ENCODE results near the gene IER5L. TPM values are rescaled to one million over a fixed set of nuclear protein-coding genes. Genes with fewer than 3 reads are reported as not detected.

Gene IER5L
- total RNA-seq, 2 donors from 2014 or later, result 6.8 to 8.1 TPM

GRCh38 chr9:129145316-129145715, 32.7 kb downstream of the IER5L start:
- Histone ChIP-seq H3K9me3 (ENCODE audit: control insufficient read depth, low read length) (no peaks in the 10 kb centered on the region), H3K27ac (ENCODE audit: low read depth, low read length) (peak overlapping the region; percentile 91), H3K27me3 (ENCODE audit: control insufficient read depth, insufficient read depth, low read length, poor library complexity, severe bottlenecking) (no peaks in the 10 kb centered on the region), H3K36me3 (ENCODE audit: control insufficient read depth, insufficient read depth, low read length) (peaks cover 51% of the 10 kb centered on the region), H3K9ac (ENCODE audit: extremely low read depth, low read length, poor library complexity, severe bottlenecking) (no peak overlapping the region), H3K4me3 (ENCODE audit: low read length) (no peak overlapping the region), H3K4me1 (ENCODE audit: control insufficient read depth, insufficient read depth, low read length) (peaks cover 6% of the 10 kb centered on the region)
- Mint-ChIP-seq H3K27me3 (ENCODE audit: insufficient read depth) (no peaks in the 10 kb centered on the region), H3K4me1 (peaks cover 30% of the 10 kb centered on the region), H3K9me3 (no peaks in the 10 kb centered on the region), H3K36me3 (ENCODE audit: low read depth) (peaks cover 42% of the 10 kb centered on the region), H3K4me3 (no peak overlapping the region), H3K27ac (peak overlapping the region; percentile 55)
- TF ChIP-seq CTCF (conservative IDR thresholded peaks at IDR 0.05), result no peak
- WGBS, 2 experiments (ENCODE audit: insufficient coverage in 1 of 2, insufficient read length in 1 of 2), result 79 to 100% methylated on average over 2 of the region's 2 CpGs
- DNase-seq, result no peak

DNA sequence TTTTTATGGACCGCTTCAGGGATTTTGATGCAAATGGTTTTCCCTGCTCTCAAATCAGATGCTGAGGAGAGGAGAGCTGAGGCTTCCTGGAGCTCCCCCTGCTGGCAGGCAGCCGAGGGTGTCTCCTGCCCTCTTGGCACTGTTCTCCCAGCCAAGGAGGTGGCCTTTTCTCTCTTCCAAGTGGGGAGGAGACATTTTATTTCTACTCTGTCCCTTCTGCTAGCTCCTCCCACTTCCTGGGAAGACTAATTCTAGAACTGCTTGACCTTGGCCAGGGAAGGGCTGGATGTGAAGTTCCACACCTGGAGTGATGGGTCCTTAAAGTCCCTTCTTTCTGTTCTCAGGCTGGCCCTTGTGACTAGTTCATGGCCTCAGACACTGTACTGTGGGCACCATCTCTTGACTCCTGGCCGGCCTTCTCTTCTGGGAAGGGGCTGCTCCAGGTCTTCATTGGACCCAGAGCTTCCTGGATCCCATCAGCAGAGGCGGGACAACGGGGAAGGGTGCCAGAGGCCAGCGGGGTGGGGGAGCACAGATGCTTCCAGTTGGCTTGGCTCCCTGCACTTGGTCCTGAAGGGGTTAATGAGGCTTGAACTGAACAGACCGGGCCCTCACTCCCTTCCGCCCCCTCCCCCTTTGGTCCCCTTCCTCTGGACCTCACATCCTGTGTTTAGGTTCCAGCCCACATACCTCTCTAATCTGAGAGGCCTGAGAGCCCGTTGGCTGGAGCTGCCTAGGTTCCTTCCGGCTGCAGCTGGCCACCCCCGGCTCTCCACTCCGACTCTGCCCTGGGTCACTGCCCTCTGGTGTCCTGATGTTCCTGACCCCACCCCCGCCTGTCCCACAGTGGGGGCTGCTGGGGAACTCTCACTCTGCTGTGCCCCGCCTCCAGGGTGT, 34.8 kb downstream of the IER5L start:
- peaks cover 40% of the 10 kb centered on the region for H3K36me3 ChIP-seq (ENCODE audit: control insufficient read depth, insufficient read depth, low read length)
- 72 to 87% methylated on average over 2 to 14 of the region's 14 CpGs for WGBS, 2 experiments (ENCODE audit: insufficient coverage in 1 of 2, insufficient read length in 1 of 2)
- H3K9ac ChIP-seq (ENCODE audit: extremely low read depth, low read length, poor library complexity, severe bottlenecking), result no peak overlapping the region
- H3K4me3 Mint-ChIP-seq, result no peak overlapping the region
- no peaks in the 10 kb centered on the region for H3K27me3 Mint-ChIP-seq (ENCODE audit: insufficient read depth)
- peak; percentile 97 for TF ChIP-seq CTCF (conservative IDR thresholded peaks at IDR 0.05)
- peaks cover 38% of the 10 kb centered on the region for H3K36me3 Mint-ChIP-seq (ENCODE audit: low read depth)
- peak; percentile 94 for DNase-seq
- H3K4me1 Mint-ChIP-seq, result peaks cover 38% of the 10 kb centered on the region
- H3K4me1 ChIP-seq (ENCODE audit: control insufficient read depth, insufficient read depth, low read length), result peaks cover 11% of the 10 kb centered on the region
- no peaks in the 10 kb centered on the region for H3K9me3 ChIP-seq (ENCODE audit: control insufficient read depth, low read length)
- H3K27ac ChIP-seq (ENCODE audit: low read depth, low read length), result no peak overlapping the region
- no peaks in the 10 kb centered on the region for H3K9me3 Mint-ChIP-seq
- H3K27me3 ChIP-seq (ENCODE audit: control insufficient read depth, insufficient read depth, low read length, poor library complexity, severe bottlenecking), result no peaks in the 10 kb centered on the region
- H3K27ac Mint-ChIP-seq, result peak overlapping the region; percentile 83
- no peak overlapping the region for H3K4me3 ChIP-seq (ENCODE audit: low read length)

DNA sequence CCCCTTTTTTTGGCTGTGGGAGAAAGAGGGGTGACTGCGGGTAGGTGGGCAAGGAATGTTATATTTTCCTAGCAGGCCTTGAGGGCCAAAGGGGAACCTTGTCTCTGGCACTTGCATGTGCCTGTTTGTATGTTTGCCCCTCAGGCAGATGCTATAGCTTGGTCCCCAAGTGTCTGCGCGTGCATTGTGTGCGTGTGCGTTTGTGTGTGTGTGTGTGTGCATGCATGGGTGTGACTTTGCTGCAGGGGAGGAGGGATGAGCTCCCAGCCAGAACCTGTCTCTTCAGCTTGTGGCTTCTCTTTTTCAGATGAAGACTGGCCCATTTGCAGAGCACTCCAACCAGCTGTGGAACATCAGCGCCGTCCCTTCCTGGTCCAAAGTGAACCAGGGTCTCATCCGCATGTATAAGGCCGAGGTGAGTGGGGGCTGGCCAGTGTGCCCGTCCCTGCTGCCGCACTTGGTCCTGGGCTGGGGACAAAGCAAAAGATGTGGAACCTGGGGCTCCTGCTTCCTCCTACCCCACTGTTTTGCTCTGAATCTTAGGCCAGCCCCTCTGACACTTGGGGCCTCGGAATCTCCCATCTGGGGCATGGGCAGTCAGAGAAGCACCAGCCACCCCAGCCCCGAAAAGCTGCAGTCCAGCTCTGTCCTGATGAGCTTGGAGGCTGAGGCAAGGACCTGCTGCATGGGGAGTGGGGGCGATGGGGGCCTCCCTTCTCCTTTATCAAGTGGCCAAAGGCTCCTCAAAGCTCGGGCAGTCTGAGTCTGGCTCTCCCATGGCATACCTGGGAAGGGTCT, 35.7 kb downstream of the IER5L start:
- Histone ChIP-seq H3K4me3 (ENCODE audit: low read length) (peak overlapping the region; percentile 23), H3K27ac (ENCODE audit: low read depth, low read length) (peak overlapping the region; percentile 16), H3K36me3 (ENCODE audit: control insufficient read depth, insufficient read depth, low read length) (peaks cover 44% of the 10 kb centered on the region), H3K4me1 (ENCODE audit: control insufficient read depth, insufficient read depth, low read length) (peaks cover 11% of the 10 kb centered on the region), H3K9me3 (ENCODE audit: control insufficient read depth, low read length) (no peaks in the 10 kb centered on the region), H3K9ac (ENCODE audit: extremely low read depth, low read length, poor library complexity, severe bottlenecking) (no peak overlapping the region), H3K27me3 (ENCODE audit: control insufficient read depth, insufficient read depth, low read length, poor library complexity, severe bottlenecking) (no peaks in the 10 kb centered on the region)
- H3K9me3 Mint-ChIP-seq, result no peaks in the 10 kb centered on the region
- H3K27me3 Mint-ChIP-seq (ENCODE audit: insufficient read depth), result no peaks in the 10 kb centered on the region
- DNase-seq, result no peak
- H3K4me3 Mint-ChIP-seq, result no peak overlapping the region
- whole genome bisulfite sequencing, 2 experiments (ENCODE audit: insufficient coverage in 1 of 2, insufficient read length in 1 of 2), result 91 to 93% methylated on average over 7 to 15 of the region's 15 CpGs
- H3K27ac Mint-ChIP-seq, result peak overlapping the region; percentile 83
- H3K36me3 Mint-ChIP-seq (ENCODE audit: low read depth), result peaks cover 42% of the 10 kb centered on the region
- TF ChIP-seq CTCF (conservative IDR thresholded peaks at IDR 0.05), result no peak
- H3K4me1 Mint-ChIP-seq, result peaks cover 38% of the 10 kb centered on the region

All from endodermal cell (in vitro differentiated cells).